Measurements from ENCODE around the gene SLC8A1.

The SLC8A1 gene

DNA sequence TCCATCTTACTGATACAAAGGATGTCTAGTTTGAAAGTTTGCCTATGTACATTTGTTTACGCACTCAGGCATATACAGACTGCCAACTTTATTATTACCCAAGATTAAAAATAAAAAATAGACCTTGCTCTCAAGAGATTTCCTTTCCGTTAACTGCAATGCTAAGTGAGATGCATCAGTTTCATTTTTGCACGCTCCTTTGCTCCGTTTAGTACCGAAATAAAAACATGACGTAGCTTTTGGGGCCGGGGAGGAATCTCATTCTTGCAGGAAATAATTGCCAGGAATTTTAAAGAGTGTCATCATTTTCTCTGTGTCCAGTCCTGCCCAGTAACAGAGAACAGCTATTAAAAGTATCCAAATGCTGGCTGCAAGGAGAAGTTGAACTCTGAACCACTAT is 169.5 kb downstream of the SLC8A1 start:
- Histone ChIP-seq H3K9ac (ENCODE audit: low read depth, low read length, poor library complexity, severe bottlenecking) (no peak overlapping the region), H3K27me3 (ENCODE audit: insufficient read depth, low read length, poor library complexity, severe bottlenecking) (no peaks in the 10 kb centered on the region), H3K36me3 (ENCODE audit: insufficient read depth, low read length) (no peaks in the 10 kb centered on the region), H3K4me3 (ENCODE audit: low read length, poor library complexity, severe bottlenecking) (no peak overlapping the region), H3K9me3 (ENCODE audit: insufficient read depth, low read depth, low read length) (no peaks in the 10 kb centered on the region), H2AFZ (ENCODE audit: low read length) (no peak overlapping the region), H3F3A (ENCODE audit: low read depth) (no peaks in the 10 kb centered on the region), H3K4me2 (ENCODE audit: low read depth, low read length, poor library complexity, severe bottlenecking) (no peak overlapping the region), H3K4me1 (ENCODE audit: insufficient read depth, low read length, poor library complexity, severe bottlenecking) (no peaks in the 10 kb centered on the region), H4K20me1 (ENCODE audit: insufficient read depth, low read length, poor library complexity, severe bottlenecking) (no peaks in the 10 kb centered on the region), H3K9me2 (replicated peaks; ENCODE audit: low read depth, low read length) (no peaks in the 10 kb centered on the region), H3K79me2 (ENCODE audit: insufficient read depth, low read length) (no peaks in the 10 kb centered on the region)
- TF ChIP-seq EZH2phosphoT487 (IDR thresholded peaks at IDR 0.05; ENCODE audit: borderline replicate concordance) = no peak
- TF ChIP-seq, protein P1, sequence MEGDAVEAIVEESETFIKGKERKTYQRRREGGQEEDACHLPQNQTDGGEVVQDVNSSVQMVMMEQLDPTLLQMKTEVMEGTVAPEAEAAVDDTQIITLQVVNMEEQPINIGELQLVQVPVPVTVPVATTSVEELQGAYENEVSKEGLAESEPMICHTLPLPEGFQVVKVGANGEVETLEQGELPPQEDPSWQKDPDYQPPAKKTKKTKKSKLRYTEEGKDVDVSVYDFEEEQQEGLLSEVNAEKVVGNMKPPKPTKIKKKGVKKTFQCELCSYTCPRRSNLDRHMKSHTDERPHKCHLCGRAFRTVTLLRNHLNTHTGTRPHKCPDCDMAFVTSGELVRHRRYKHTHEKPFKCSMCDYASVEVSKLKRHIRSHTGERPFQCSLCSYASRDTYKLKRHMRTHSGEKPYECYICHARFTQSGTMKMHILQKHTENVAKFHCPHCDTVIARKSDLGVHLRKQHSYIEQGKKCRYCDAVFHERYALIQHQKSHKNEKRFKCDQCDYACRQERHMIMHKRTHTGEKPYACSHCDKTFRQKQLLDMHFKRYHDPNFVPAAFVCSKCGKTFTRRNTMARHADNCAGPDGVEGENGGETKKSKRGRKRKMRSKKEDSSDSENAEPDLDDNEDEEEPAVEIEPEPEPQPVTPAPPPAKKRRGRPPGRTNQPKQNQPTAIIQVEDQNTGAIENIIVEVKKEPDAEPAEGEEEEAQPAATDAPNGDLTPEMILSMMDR (conservative IDR thresholded peaks at IDR 0.05; ENCODE audit: low read length) = no peak

DNA sequence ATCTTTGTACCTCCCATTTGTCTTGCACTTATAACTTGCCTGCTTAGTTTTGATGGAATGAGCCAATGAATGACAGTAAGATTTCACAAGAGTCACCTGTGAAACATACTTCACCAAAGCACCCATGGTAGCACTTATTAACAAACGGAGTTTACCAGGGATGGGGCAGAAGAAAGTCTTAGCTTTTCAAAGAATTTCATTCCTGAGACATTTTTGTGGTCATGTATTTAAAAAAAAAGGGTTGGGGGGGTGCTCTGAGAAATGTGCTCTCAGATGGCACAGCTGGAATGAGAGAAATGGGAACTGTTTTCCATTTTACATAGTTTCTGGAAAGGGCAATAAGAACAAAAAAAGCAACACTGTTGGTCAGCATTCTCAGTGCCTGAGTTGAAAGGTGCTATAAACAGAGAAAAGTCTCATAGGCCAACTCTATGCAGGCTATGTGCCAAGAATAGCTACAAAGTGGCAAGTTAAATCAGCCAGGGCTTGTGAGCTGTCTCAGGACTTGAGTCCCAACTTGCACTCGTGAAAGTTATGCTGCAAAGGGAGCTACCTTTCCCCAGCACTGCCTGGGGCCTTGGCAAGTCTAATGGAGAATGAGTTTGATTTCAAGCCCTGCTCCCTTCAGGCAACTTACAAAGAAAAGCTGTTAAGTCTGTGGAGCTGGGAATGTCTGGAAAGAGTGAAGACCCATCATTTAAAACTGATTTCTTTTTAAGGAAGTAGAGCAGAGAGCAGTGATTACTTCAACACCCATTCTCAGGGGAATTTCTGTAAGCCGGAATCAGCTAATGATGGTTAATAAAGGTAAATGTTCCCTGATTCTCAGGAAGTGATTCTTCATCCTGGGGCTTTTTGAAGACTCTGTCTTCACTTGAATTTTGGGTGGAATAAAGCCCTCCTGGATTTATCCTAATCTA is 170.6 kb downstream of the SLC8A1 start:
- Histone ChIP-seq H4K20me1 (ENCODE audit: insufficient read depth, low read length, poor library complexity, severe bottlenecking) (no peaks in the 10 kb centered on the region), H3K4me1 (ENCODE audit: insufficient read depth, low read length, poor library complexity, severe bottlenecking) (no peaks in the 10 kb centered on the region), H3K27me3 (ENCODE audit: insufficient read depth, low read length, poor library complexity, severe bottlenecking) (no peaks in the 10 kb centered on the region), H3K9me3 (ENCODE audit: insufficient read depth, low read depth, low read length) (no peaks in the 10 kb centered on the region), H3K4me3 (ENCODE audit: low read length, poor library complexity, severe bottlenecking) (no peak overlapping the region), H3F3A (ENCODE audit: low read depth) (no peaks in the 10 kb centered on the region), H3K79me2 (ENCODE audit: insufficient read depth, low read length) (no peaks in the 10 kb centered on the region), H3K9ac (ENCODE audit: low read depth, low read length, poor library complexity, severe bottlenecking) (no peak overlapping the region), H3K36me3 (ENCODE audit: insufficient read depth, low read length) (no peaks in the 10 kb centered on the region), H3K4me2 (ENCODE audit: low read depth, low read length, poor library complexity, severe bottlenecking) (no peak overlapping the region), H2AFZ (ENCODE audit: low read length) (no peak overlapping the region), H3K9me2 (replicated peaks; ENCODE audit: low read depth, low read length) (no peaks in the 10 kb centered on the region)
- TF ChIP-seq, protein P1 (conservative IDR thresholded peaks at IDR 0.05; ENCODE audit: low read length) = no peak
- TF ChIP-seq EZH2phosphoT487 (IDR thresholded peaks at IDR 0.05; ENCODE audit: borderline replicate concordance) = no peak

DNA sequence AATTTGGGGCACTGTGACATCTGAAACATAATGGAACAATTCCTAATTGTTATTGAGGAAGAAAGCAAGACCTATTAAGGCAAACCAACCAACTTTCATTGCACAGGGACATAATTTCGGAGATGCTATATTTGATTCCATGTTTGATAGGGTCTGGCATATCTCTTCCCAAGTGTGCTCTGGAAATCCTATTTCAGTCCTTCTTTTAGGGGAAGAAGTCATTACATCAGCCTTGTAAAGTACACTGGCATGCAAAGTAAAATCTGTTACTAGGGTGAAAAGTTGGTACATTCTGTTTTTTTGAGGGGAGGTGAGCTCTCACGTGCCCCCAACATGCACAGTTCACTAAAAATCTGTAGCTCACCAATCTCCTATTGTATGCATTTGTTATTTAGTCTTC is 172.4 kb downstream of the SLC8A1 start:
- Histone ChIP-seq H3K4me1 (ENCODE audit: insufficient read depth, low read length, poor library complexity, severe bottlenecking) (no peaks in the 10 kb centered on the region), H3K9me2 (replicated peaks; ENCODE audit: low read depth, low read length) (no peaks in the 10 kb centered on the region), H3F3A (ENCODE audit: low read depth) (no peaks in the 10 kb centered on the region), H3K36me3 (ENCODE audit: insufficient read depth, low read length) (no peaks in the 10 kb centered on the region), H3K27me3 (ENCODE audit: insufficient read depth, low read length, poor library complexity, severe bottlenecking) (no peaks in the 10 kb centered on the region), H2AFZ (ENCODE audit: low read length) (no peak overlapping the region), H3K4me2 (ENCODE audit: low read depth, low read length, poor library complexity, severe bottlenecking) (no peak overlapping the region), H4K20me1 (ENCODE audit: insufficient read depth, low read length, poor library complexity, severe bottlenecking) (no peaks in the 10 kb centered on the region), H3K9me3 (ENCODE audit: insufficient read depth, low read depth, low read length) (no peaks in the 10 kb centered on the region), H3K9ac (ENCODE audit: low read depth, low read length, poor library complexity, severe bottlenecking) (no peak overlapping the region), H3K4me3 (ENCODE audit: low read length, poor library complexity, severe bottlenecking) (no peak overlapping the region), H3K79me2 (ENCODE audit: insufficient read depth, low read length) (no peaks in the 10 kb centered on the region)
- TF ChIP-seq, protein P1 (conservative IDR thresholded peaks at IDR 0.05; ENCODE audit: low read length) = no peak
- TF ChIP-seq EZH2phosphoT487 (IDR thresholded peaks at IDR 0.05; ENCODE audit: borderline replicate concordance) = no peak
